HepG2 (cell line): ENCODE results near the gene RIN3. TPM values are rescaled to one million over a fixed set of nuclear protein-coding genes. Genes with fewer than 3 reads are reported as not detected.

Source experiments
- ATAC-seq: fragments of 200-7000 bp; cut with Tn5 transposase; 3 replicates; pipeline ENCODE4 v1.9.1; 2020; ENCODE audit warnings: mild to moderate bottlenecking, moderate library complexity
- BruUV-seq: library from RNA; stranded (reverse); fragments of 400-500 nt; replicated peaks from 2 replicates; lab custom pipeline; 2021; lab: Mats Ljungman, UMichigan
- CTCF ChIA-PET: fragments of 300-600 bp; formaldehyde crosslinking; extraction: SDS; loops from one replicate; lab custom pipeline; 2021; ENCODE audit warnings: low total read pairs, inconsistent platforms, low intra/inter-chr PET ratio; lab: Yijun Ruan, JAX
- POLR2A ChIA-PET: fragments of 350-600 bp; sonication (Branson Sonifier 250); formaldehyde crosslinking; loops from one replicate; lab custom pipeline; 2020; ENCODE audit warnings: antibody characterized with exemption, inconsistent platforms; lab: Yijun Ruan, JAX
- DNase-seq: peaks from one replicate; pipeline ENCODE4 v3.0.0-alpha.2; 2015; ENCODE audit warnings: low spot score
- FAIRE-seq: peaks from 3 replicates; lab custom pipeline; 2011; peaks lifted over from hg19 to GRCh38; lab: Jason Lieb, UNC
- H2AFZ ChIP-seq: one replicate; pipeline ENCODE4 v1.6.1; 2011; ENCODE audit warnings: low read length, inconsistent platforms
- H3K27ac ChIP-seq: fragments of 300-600 bp; 3 replicates; pipeline ENCODE4 v1.8.0; 2011; ENCODE audit warnings: mixed run types, mild to moderate bottlenecking, mixed read lengths, low read length, inconsistent platforms; ENCODE audit not compliant: insufficient read depth; ENCODE audit errors: extremely low read length
- H3K27me3 ChIP-seq, 2 experiments: fragments of 200-600 bp in 1 of 2; 2 replicates in 1 of 2; 3 replicates in 1 of 2; pipeline versions ENCODE4 v1.6.0 to v1.8.0; 2011; ENCODE audit warnings: low read length in 2 of 2, mild to moderate bottlenecking in 2 of 2, moderate library complexity in 2 of 2, inconsistent platforms in 1 of 2; ENCODE audit not compliant: insufficient read depth in 2 of 2, control insufficient read depth in 1 of 2
- H3K36me3 ChIP-seq, 2 experiments: fragments of 200-600 bp in 1 of 2; replicated peaks in 1 of 2; 2 replicates in 1 of 2; 3 replicates in 1 of 2; pipeline versions ENCODE4 v1.5.1 to v1.8.0; 2011; ENCODE audit warnings: low read length in 2 of 2, inconsistent platforms in 1 of 2; ENCODE audit not compliant: insufficient read depth in 2 of 2, control insufficient read depth in 1 of 2
- H3K4me1 ChIP-seq: 2 replicates; pipeline ENCODE4 v1.5.1; 2012; ENCODE audit warnings: low read length, inconsistent platforms; ENCODE audit not compliant: insufficient read depth
- H3K4me2 ChIP-seq: 2 replicates; pipeline ENCODE4 v1.6.0; 2011; ENCODE audit warnings: low read depth, low read length, inconsistent platforms
- H3K4me3 ChIP-seq, 3 experiments: fragments of 200-600 bp in 1 of 3; sonication (generic), shearing (Covaris generic) in 1 of 3; replicated peaks in 1 of 3; 2 replicates each; pipeline ENCODE4 v1.5.1; 2011 to 2016; ENCODE audit warnings: low read length in 3 of 3, inconsistent platforms in 2 of 3, low read depth in 2 of 3, mild to moderate bottlenecking in 2 of 3, control low read depth in 1 of 3, mixed read lengths in 1 of 3; ENCODE audit not compliant: insufficient read depth in 1 of 3
- H3K79me2 ChIP-seq: one replicate; pipeline ENCODE4 v1.6.1; 2011; ENCODE audit warnings: low read length, inconsistent platforms; ENCODE audit not compliant: insufficient read depth
- H3K9ac ChIP-seq: 2 replicates; pipeline ENCODE4 v1.6.0; 2011; ENCODE audit warnings: mild to moderate bottlenecking, low read depth, low read length, inconsistent platforms; ENCODE audit not compliant: insufficient read depth
- H3K9me3 ChIP-seq: 2 replicates; pipeline ENCODE4 v1.5.1; 2012; ENCODE audit warnings: mild to moderate bottlenecking, low read length
- H4K20me1 ChIP-seq: 2 replicates; pipeline ENCODE4 v1.6.0; 2011; ENCODE audit warnings: inconsistent platforms, mild to moderate bottlenecking, low read length, moderate library complexity; ENCODE audit not compliant: insufficient read depth
- ARHGAP35 ChIP-seq: sonication (generic); formaldehyde crosslinking; IDR thresholded peaks from 2 replicates; pipeline ENCODE4 v1.9.0; 2022; ENCODE audit warnings: mild to moderate bottlenecking, inconsistent platforms, moderate library complexity, missing genetic modification reagents, borderline replicate concordance
- ASH2L ChIP-seq: fragments of 300-600, 200-600 bp; sonication (generic); IDR thresholded peaks from 2 replicates; pipeline ENCODE4 v1.7.0; 2017; ENCODE audit warnings: low read depth, mild to moderate bottlenecking, moderate library complexity, mixed read lengths, low read length; ENCODE audit not compliant: insufficient read length
- ATF1 ChIP-seq: IDR thresholded peaks from 2 replicates; pipeline ENCODE4 v1.6.1; 2016; ENCODE audit warnings: mild to moderate bottlenecking, control low read depth
- GATAD1 ChIP-seq: IDR thresholded peaks from 2 replicates; pipeline ENCODE4 v1.6.1; 2016; ENCODE audit warnings: missing genetic modification reagents, missing compliant biosample characterization
- GATAD2A ChIP-seq: IDR thresholded peaks from 2 replicates; pipeline ENCODE4 v1.6.1; 2016
- MAFF ChIP-seq: IDR thresholded peaks from 2 replicates; pipeline ENCODE4 v1.6.1; 2011; ENCODE audit warnings: low read depth, low read length, improper control_type of control experiment
- MTA1 ChIP-seq: sonication (generic); formaldehyde crosslinking; IDR thresholded peaks from 2 replicates; pipeline ENCODE4 v1.4.0; 2020; ENCODE audit warnings: missing genetic modification reagents, mild to moderate bottlenecking, borderline replicate concordance
- PHF20 ChIP-seq: sonication (generic); formaldehyde crosslinking; IDR thresholded peaks from 2 replicates; pipeline ENCODE4 v1.5.0; 2020; ENCODE audit warnings: mild to moderate bottlenecking, missing genetic modification reagents
- PPARG ChIP-seq: conservative IDR thresholded peaks from 2 replicates; pipeline ENCODE4 v1.6.1; 2016; ENCODE audit warnings: missing biosample characterization, missing genetic modification reagents
- REPIN1 ChIP-seq: sonication (generic); formaldehyde crosslinking; IDR thresholded peaks from 2 replicates; pipeline ENCODE4 v1.8.0; 2022; ENCODE audit warnings: missing genetic modification reagents, low read depth, mild to moderate bottlenecking, borderline replicate concordance
- SIX4 ChIP-seq: sonication (generic); formaldehyde crosslinking; IDR thresholded peaks from 2 replicates; pipeline ENCODE4 v1.4.0; 2020; ENCODE audit warnings: missing genetic modification reagents
- SRSF1 ChIP-seq: fragments of 200-400 bp; formaldehyde crosslinking; optimal IDR thresholded peaks from 2 replicates; pipeline ENCODE3; 2017; ENCODE audit warnings: mild to moderate bottlenecking, low read depth, low read length, moderate library complexity
- ZNF234 ChIP-seq: sonication (generic); formaldehyde crosslinking; conservative IDR thresholded peaks from 2 replicates; pipeline ENCODE4 v1.5.1; 2020; ENCODE audit warnings: mild to moderate bottlenecking, missing genetic modification reagents
- ZNF547 ChIP-seq: sonication (generic); formaldehyde crosslinking; IDR thresholded peaks from 2 replicates; pipeline ENCODE4 v1.5.1; 2020; ENCODE audit warnings: mild to moderate bottlenecking, missing genetic modification reagents
- ZNF577 ChIP-seq: sonication (generic); formaldehyde crosslinking; IDR thresholded peaks from 2 replicates; pipeline ENCODE4 v1.4.0; 2020; ENCODE audit warnings: mild to moderate bottlenecking, low read depth, missing genetic modification reagents, borderline replicate concordance
- ZNF841 ChIP-seq: sonication (generic); formaldehyde crosslinking; IDR thresholded peaks from 2 replicates; pipeline ENCODE4 v1.8.1; 2023; ENCODE audit warnings: missing genetic modification reagents, borderline replicate concordance
- ZZZ3 ChIP-seq: sonication (generic); formaldehyde crosslinking; IDR thresholded peaks from 2 replicates; pipeline ENCODE4 v1.4.0; 2020; ENCODE audit warnings: missing genetic modification reagents, mild to moderate bottlenecking, borderline replicate concordance
- WGBS: methylation state at CpG from one replicate; pipeline ENCODE4 v1.1.6; 2017; ENCODE audit warnings: low lambda C conversion rate; 5-methylcytosine and 5-hydroxymethylcytosine counted together
- in situ Hi-C: cut with HindIII; loops from 2 replicates; pipeline ENCODE4 v1.10.0; 2017; ENCODE audit warnings: low pct_unique_long_range_greater_than_20kb; ENCODE audit not compliant: extremely low pct_ligation_motif_present
- intact Hi-C: fragments of 100-400 bp; cut with micrococcal nuclease; formaldehyde crosslinking; loops from one replicate; pipeline ENCODE4 v1.10.0; 2022; ENCODE audit not compliant: unreplicated experiment
- polyA plus RNA-seq, 8 experiments: library from polyadenylated mRNA; depleted of rRNA in 3 of 8; stranded (reverse) in 7 of 8; unstranded in 1 of 8; fragments of >200 nt; fragmentation: Illumina TruSeq in 4 of 8; extraction: Trizol in 4 of 8; gene quantifications; 2 replicates each; pipeline versions ENCODE4 v1.2.1 to v1.2.3, GENCODE V29; 2011 to 2016; ENCODE audit warnings: low read depth in 4 of 8, missing spikeins in 1 of 8, mixed read lengths in 1 of 8; ENCODE audit not compliant: insufficient read depth in 1 of 8
- total RNA-seq, 5 experiments: library from RNA; depleted of rRNA; stranded (reverse); fragments of >200 nt; fragmentation: Illumina TruSeq; extraction: Trizol; gene quantifications; 2 replicates each; pipeline ENCODE4 v1.2.3, GENCODE V29; 2016; ENCODE audit warnings: low read depth in 1 of 5
- TF ChIP-seq, protein P1 (sequence below): sonication (generic); formaldehyde crosslinking; IDR thresholded peaks from 2 replicates; pipeline ENCODE4 v1.4.0; 2020; ENCODE audit warnings: missing genetic modification reagents
- TF ChIP-seq, protein P2 (sequence below): sonication (generic); formaldehyde crosslinking; IDR thresholded peaks from 2 replicates; pipeline ENCODE4 v1.5.0; 2020; ENCODE audit warnings: missing genetic modification reagents
- TF ChIP-seq, protein P3 (sequence below), 2 experiments: sonication (generic) in 1 of 2; formaldehyde crosslinking in 1 of 2; IDR thresholded peaks; 2 replicates each; pipeline versions ENCODE4 v1.4.0 to v1.6.1; 2018 to 2020; ENCODE audit warnings: missing genetic modification reagents in 2 of 2, borderline replicate concordance in 1 of 2, low read depth in 1 of 2, mild to moderate bottlenecking in 1 of 2, missing biosample characterization in 1 of 2

The RIN3 gene
- total and polyA plus RNA-seq, 2 of the 13 experiments (the other 11 are each of a cell fraction or from before 2014, with no cell fraction given) = 2.3 to 3.6 TPM

DNA sequence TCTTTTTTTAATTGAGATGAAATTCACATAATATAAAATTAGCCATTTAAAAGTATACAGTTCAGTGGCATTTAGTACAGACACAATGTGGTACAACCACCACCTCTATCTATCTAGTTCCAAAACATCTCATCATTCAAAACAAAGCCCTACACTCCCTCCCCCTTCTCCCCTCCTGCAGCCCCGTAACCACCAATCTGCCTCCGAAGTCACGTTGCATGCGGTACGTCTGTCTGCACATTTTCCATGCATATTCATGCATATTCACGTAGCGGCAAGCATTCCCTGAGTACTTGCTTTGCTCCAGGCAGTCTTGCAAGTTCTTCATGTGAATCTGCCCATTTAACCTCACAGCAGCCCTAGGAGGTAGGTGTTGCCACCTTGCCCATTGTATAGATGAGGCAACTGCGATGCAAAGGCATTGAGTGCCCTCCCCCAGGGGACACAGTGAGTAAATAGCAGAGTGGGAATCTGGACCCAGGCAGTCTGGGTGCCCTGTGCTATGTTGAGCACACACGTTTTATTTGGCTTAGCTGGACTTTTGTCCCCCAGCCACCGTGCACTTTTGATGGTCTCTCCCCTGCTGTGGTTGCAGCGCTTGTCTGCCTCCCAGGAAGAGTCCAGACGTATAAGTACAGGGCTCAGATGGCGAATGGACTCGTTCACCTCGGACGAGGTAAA, 43.4 kb downstream of the RIN3 start:
- 35% methylated on average over 16 of the region's 16 CpGs for WGBS
- ATAC-seq = peak; percentile 97
- no peaks in the 10 kb centered on the region for H3K9me3 ChIP-seq
- intact Hi-C loops (no loop called here), in situ Hi-C loops (no loop called here)
- peak overlapping the region; percentile 42 for H3K9ac ChIP-seq
- H4K20me1 ChIP-seq = no peaks in the 10 kb centered on the region
- ChIA-PET POLR2A (interaction anchor here (0.9 kb wide), 1 partner anchor 13 kb away, joined by 3 read pairs; no protein-coding TSS in a partner anchor), CTCF (no interaction called here)
- peaks cover 47% of the 10 kb centered on the region for H3K4me1 ChIP-seq
- H2AFZ ChIP-seq = no peak overlapping the region
- DNase-seq = peak; percentile 90
- BruUV-seq = no TSS peak
- peaks cover 2% of the 10 kb centered on the region for H3K79me2 ChIP-seq
- H3K36me3 ChIP-seq = peaks cover under 1 to 9% of the 10 kb centered on the region in 2 experiments; a peak in 3 of 5 replicates
- FAIRE-seq = peak; percentile 91
- peak overlapping the region; percentile 56 for H3K4me2 ChIP-seq
- peak overlapping the region in 1 of 3 experiments; percentile 47; a peak in 2 of 6 replicates for H3K4me3 ChIP-seq
- H3K27me3 ChIP-seq = no peaks in the 10 kb centered on the region
- peak overlapping the region; percentile 85 for H3K27ac ChIP-seq
- TF ChIP-seq REPIN1 (CRISPR knock-in tag) = peak; percentile 67; the same call in 1 of the 2 replicates
- TF ChIP-seq ZNF234 = no peak
- peak; percentile 96 for TF ChIP-seq MTA1 (CRISPR knock-in tag)
- no peak for TF ChIP-seq ZNF547 (CRISPR knock-in tag)
- TF ChIP-seq ASH2L = peak; percentile 75
- peak; percentile 94 for TF ChIP-seq GATAD2A
- TF ChIP-seq, protein P1, sequence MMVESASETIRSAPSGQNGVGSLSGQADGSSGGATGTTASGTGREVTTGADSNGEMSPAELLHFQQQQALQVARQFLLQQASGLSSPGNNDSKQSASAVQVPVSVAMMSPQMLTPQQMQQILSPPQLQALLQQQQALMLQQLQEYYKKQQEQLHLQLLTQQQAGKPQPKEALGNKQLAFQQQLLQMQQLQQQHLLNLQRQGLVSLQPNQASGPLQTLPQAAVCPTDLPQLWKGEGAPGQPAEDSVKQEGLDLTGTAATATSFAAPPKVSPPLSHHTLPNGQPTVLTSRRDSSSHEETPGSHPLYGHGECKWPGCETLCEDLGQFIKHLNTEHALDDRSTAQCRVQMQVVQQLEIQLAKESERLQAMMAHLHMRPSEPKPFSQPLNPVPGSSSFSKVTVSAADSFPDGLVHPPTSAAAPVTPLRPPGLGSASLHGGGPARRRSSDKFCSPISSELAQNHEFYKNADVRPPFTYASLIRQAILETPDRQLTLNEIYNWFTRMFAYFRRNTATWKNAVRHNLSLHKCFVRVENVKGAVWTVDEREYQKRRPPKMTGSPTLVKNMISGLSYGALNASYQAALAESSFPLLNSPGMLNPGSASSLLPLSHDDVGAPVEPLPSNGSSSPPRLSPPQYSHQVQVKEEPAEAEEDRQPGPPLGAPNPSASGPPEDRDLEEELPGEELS (CRISPR knock-in tag) = peak; percentile 82
- TF ChIP-seq GATAD1 (CRISPR knock-in tag) = 0 out of 2 replicates have a peak, but pooled peaks have one; percentile 54
- no peak for TF ChIP-seq MAFF
- 0 out of 2 replicates have a peak, but pooled peaks have one; percentile 52 for TF ChIP-seq ARHGAP35
- TF ChIP-seq PHF20 (CRISPR knock-in tag) = no peak; the same call in 1 of the 2 replicates
- no peak for TF ChIP-seq SRSF1
- no peak for TF ChIP-seq ZNF841 (CRISPR knock-in tag)
- no peak for TF ChIP-seq ZZZ3 (CRISPR knock-in tag)
- TF ChIP-seq PPARG (CRISPR knock-in tag) = peak; percentile 34; the same call in 1 of the 2 replicates
- TF ChIP-seq ZNF577 (CRISPR knock-in tag) = no peak
- TF ChIP-seq, protein P2, sequence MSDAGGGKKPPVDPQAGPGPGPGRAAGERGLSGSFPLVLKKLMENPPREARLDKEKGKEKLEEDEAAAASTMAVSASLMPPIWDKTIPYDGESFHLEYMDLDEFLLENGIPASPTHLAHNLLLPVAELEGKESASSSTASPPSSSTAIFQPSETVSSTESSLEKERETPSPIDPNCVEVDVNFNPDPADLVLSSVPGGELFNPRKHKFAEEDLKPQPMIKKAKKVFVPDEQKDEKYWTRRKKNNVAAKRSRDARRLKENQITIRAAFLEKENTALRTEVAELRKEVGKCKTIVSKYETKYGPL = no peak
- no peak for TF ChIP-seq ATF1
- TF ChIP-seq, protein P3, sequence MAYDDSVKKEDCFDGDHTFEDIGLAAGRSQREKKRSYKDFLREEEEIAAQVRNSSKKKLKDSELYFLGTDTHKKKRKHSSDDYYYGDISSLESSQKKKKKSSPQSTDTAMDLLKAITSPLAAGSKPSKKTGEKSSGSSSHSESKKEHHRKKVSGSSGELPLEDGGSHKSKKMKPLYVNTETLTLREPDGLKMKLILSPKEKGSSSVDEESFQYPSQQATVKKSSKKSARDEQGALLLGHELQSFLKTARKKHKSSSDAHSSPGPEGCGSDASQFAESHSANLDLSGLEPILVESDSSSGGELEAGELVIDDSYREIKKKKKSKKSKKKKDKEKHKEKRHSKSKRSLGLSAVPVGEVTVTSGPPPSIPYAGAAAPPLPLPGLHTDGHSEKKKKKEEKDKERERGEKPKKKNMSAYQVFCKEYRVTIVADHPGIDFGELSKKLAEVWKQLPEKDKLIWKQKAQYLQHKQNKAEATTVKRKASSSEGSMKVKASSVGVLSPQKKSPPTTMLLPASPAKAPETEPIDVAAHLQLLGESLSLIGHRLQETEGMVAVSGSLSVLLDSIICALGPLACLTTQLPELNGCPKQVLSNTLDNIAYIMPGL (CRISPR knock-in tag; IDR thresholded peaks at IDR 0.05; ENCODE audit: borderline replicate concordance in 1 of 2, low read depth in 1 of 2) = no peak; a peak in 1 of 4 replicates
- TF ChIP-seq SIX4 (CRISPR knock-in tag) = peak; percentile 46; the same call in 1 of the 2 replicates
